Inflammatory macrophage treated with lipopolysaccharide for 1 hour (primary cell): Measurements from ENCODE around the gene FAM200A.

ENCODE experiments used
- DNase-seq, 2 donors: peaks; one replicate each; pipeline ENCODE4 v3.0.0-alpha.2; 2020 to 2022

Gene FAM200A

DNA sequence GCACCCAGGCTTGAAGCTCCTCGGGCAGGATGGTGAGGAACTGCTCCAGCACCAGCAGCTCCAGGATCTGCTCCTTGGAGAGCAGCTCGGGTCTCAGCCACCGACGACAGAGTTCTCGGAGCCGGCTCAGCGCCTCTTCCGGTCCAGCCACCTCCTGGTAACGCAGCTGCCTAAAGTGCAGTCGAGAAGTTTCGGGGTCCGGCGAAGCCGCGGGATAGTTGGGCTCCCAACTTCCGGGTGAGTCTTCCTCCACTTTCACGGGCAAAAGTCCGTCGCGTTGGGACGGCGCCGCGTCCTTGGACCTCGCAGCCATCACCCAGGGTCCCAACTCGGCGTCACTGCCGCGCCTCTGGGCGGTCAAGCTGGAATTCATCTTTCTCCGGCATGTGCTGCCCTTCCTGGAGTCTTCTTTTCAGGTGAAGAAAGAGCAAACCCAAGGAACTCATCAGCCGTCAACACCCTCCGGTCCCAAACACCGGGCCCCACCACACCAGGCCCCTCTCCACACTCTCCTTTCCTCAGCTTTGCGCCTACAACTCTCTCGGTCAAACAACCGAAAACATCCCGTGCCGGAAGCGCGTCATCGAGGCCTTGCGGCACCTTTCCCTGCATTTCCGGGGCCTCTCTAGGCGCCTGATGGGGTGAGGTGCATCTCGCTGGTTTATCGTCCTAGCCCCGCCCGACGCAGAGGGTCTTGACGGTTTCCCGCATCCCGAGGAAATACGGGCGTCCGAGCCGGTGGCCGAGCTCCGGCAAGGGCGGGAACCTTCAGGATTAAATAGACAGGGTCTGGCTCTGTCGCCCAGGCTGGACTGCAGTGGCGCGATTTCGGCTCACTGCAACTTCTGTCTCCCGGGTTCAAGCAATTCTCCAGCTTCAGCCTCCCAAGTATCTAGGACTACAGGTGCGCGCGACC is 51.9 kb downstream of the FAM200A start, which contains the start of gene ZNF394:
TSS of gene ZNF394 (minus strand) at position 561 of the 916 bp plus-strand sequence. CDS start at position 373, 188 bp downstream.
- DNase-seq, result peak; percentile 88 to 94

- peak; percentile 28 to 53 for DNase-seq
These were observed 52.6 kb downstream of the FAM200A start for GRCh38 chr7:99499371-99499720.

GRCh38 chr7:99498546-99498944 is 53.4 kb downstream of the FAM200A start:
- no peak for DNase-seq

- no peak for DNase-seq
These were observed 54.0 kb downstream of the FAM200A start for GRCh38 chr7:99497766-99498545.
